ENCODE data around the gene PCGF2.

Gene PCGF2

GRCh38 chr17:38777641-38778250 lies 29.6 kb upstream of the PCGF2 start:
- no peak overlapping the region for H2AFZ ChIP-seq (ENCODE audit: low read depth, low read length)
- no peaks in the 10 kb centered on the region for H3K27me3 ChIP-seq (ENCODE audit: insufficient read depth, low read length)
- no peak overlapping the region for H3K4me3 ChIP-seq (ENCODE audit: low read length)
- peaks cover 87% of the 10 kb centered on the region for H3K36me3 ChIP-seq (ENCODE audit: insufficient read depth, low read length)
- no peaks in the 10 kb centered on the region for H3K9me3 ChIP-seq (ENCODE audit: low read length)
- no peaks in the 10 kb centered on the region for H3K4me1 ChIP-seq (ENCODE audit: insufficient read depth, low read length)

DNA sequence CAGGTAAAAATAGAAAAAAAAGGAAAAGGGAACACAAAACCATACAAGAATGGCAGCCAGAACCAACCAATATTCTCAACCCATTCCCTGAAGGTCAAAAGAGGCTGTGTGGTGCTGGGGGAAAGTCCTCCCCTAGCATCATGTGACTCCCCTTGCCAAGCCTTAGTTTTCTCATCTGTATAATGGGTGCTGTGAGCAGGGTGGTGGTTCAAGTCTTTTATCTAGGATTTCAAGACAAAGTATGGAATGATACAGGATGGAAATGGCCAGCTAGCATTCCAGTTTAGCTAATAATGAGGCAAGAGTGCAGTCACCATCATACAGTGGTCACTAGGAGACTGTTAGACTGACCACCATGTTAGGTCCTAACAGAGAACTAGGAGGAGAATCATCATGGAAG lies 25.1 kb upstream of the PCGF2 start:
- Histone ChIP-seq H3K27me3 (ENCODE audit: insufficient read depth, low read length) (no peaks in the 10 kb centered on the region), H2AFZ (ENCODE audit: low read depth, low read length) (no peak overlapping the region), H3K9me3 (ENCODE audit: low read length) (no peaks in the 10 kb centered on the region), H3K4me1 (ENCODE audit: insufficient read depth, low read length) (no peaks in the 10 kb centered on the region), H3K4me3 (ENCODE audit: low read length) (no peak overlapping the region), H3K36me3 (ENCODE audit: insufficient read depth, low read length) (peaks cover 91% of the 10 kb centered on the region)

- H3K36me3 ChIP-seq (ENCODE audit: insufficient read depth, low read length): peaks cover 97% of the 10 kb centered on the region
- H3K4me1 ChIP-seq (ENCODE audit: insufficient read depth, low read length): no peaks in the 10 kb centered on the region
- H3K9me3 ChIP-seq (ENCODE audit: low read length): no peaks in the 10 kb centered on the region
- H2AFZ ChIP-seq (ENCODE audit: low read depth, low read length): no peak overlapping the region
- H3K27me3 ChIP-seq (ENCODE audit: insufficient read depth, low read length): no peaks in the 10 kb centered on the region
- H3K4me3 ChIP-seq (ENCODE audit: low read length): no peak overlapping the region
Observed at GRCh38 chr17:38768417-38768816, 20.3 kb upstream of the PCGF2 start.

- Histone ChIP-seq H3K9me3 (ENCODE audit: low read length) (no peaks in the 10 kb centered on the region), H3K4me1 (ENCODE audit: insufficient read depth, low read length) (no peaks in the 10 kb centered on the region), H3K36me3 (ENCODE audit: insufficient read depth, low read length) (peaks cover 89% of the 10 kb centered on the region), H3K27me3 (ENCODE audit: insufficient read depth, low read length) (no peaks in the 10 kb centered on the region), H2AFZ (ENCODE audit: low read depth, low read length) (no peak overlapping the region), H3K4me3 (ENCODE audit: low read length) (no peak overlapping the region)
Observed at GRCh38 chr17:38766341-38766740, 18.2 kb upstream of the PCGF2 start.

DNA sequence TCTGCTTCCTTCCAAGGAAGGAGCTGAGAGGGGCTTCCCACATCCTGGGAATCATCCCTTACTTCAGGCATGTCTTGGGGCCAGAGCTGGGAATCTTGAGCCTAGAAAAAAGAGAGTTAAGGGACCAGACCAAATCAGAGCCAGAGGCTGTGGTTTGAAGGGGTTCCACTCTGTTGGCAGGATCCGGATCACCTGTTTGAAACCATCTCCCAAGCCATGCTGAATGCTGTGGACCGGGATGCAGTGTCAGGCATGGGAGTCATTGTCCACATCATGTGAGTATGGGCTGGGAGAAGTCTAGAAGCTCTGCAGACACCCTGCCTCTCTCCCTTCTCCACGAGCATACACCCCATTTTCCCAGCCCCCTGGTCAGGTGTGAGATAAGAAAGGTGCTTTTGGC lies 14.1 kb upstream of the PCGF2 start:
- Histone ChIP-seq H3K4me3 (ENCODE audit: low read length) (no peak overlapping the region), H3K27me3 (ENCODE audit: insufficient read depth, low read length) (no peaks in the 10 kb centered on the region), H2AFZ (ENCODE audit: low read depth, low read length) (no peak overlapping the region), H3K4me1 (ENCODE audit: insufficient read depth, low read length) (no peaks in the 10 kb centered on the region), H3K36me3 (ENCODE audit: insufficient read depth, low read length) (peaks cover 75% of the 10 kb centered on the region), H3K9me3 (ENCODE audit: low read length) (no peaks in the 10 kb centered on the region)

- Histone ChIP-seq H3K9me3 (ENCODE audit: low read length) (no peaks in the 10 kb centered on the region), H2AFZ (ENCODE audit: low read depth, low read length) (no peak overlapping the region), H3K27me3 (ENCODE audit: insufficient read depth, low read length) (no peaks in the 10 kb centered on the region), H3K4me3 (ENCODE audit: low read length) (no peak overlapping the region), H3K36me3 (ENCODE audit: insufficient read depth, low read length) (peaks cover 69% of the 10 kb centered on the region), H3K4me1 (ENCODE audit: insufficient read depth, low read length) (no peaks in the 10 kb centered on the region)
Observed at GRCh38 chr17:38761612-38762011, 13.5 kb upstream of the PCGF2 start.

- Histone ChIP-seq H3K4me1 (ENCODE audit: insufficient read depth, low read length) (peaks cover 21% of the 10 kb centered on the region), H3K9me3 (ENCODE audit: low read length) (no peaks in the 10 kb centered on the region), H3K36me3 (ENCODE audit: insufficient read depth, low read length) (peaks cover 18% of the 10 kb centered on the region), H2AFZ (ENCODE audit: low read depth, low read length) (no peak overlapping the region), H3K27me3 (ENCODE audit: insufficient read depth, low read length) (no peaks in the 10 kb centered on the region), H3K4me3 (ENCODE audit: low read length) (peak overlapping the region; percentile 67)
Observed at GRCh38 chr17:38753071-38753506, 5.0 kb upstream of the PCGF2 start.

- peak within 1 kb of the TSS; percentile 67 for H3K4me3 ChIP-seq (ENCODE audit: low read length)
- H3K9me3 ChIP-seq (ENCODE audit: low read length): no peaks in the 10 kb centered on the region
- H3K36me3 ChIP-seq (ENCODE audit: insufficient read depth, low read length): peaks cover 15% of the 10 kb centered on the region
- no peaks in the 10 kb centered on the region for H3K27me3 ChIP-seq (ENCODE audit: insufficient read depth, low read length)
- peak within 1 kb of the TSS; percentile 35 for H2AFZ ChIP-seq (ENCODE audit: low read depth, low read length)
- peaks cover 21% of the 10 kb centered on the region for H3K4me1 ChIP-seq (ENCODE audit: insufficient read depth, low read length)
Observed at GRCh38 chr17:38752308-38753070, 4.4 kb upstream of the PCGF2 start, which contains the start of gene PSMB3. Gene PSMB3, plus strand, starts transcription at chr17:38752741. Its CDS starts 86 bp downstream, at chr17:38752827.

DNA sequence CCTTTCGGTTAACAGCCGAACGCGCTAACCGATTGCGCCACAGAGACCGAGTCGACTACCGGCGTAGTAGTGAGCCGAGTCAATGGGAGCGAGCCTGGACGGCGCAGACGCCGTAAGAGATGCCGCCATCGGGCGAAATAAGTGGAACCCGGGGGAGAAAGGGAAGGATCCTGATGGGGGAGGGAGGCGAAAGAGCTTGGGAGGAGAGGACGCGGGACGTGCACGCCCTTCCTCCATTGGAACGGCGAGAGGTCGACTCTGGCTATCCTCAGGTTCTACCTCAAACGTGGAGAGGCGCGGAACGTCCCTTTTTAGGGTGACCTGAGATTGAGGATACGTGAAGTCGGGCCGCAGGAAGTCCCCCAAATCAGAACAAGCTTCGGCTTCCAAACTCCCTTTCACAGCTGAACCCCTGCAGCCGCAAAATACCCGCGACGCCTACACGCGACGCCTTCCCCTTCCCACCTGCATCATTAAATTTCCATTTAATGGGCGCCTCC lies 3.7 kb upstream of the PCGF2 start:
- H3K4me1 ChIP-seq (ENCODE audit: insufficient read depth, low read length): peaks cover 24% of the 10 kb centered on the region
- peaks cover 15% of the 10 kb centered on the region for H3K36me3 ChIP-seq (ENCODE audit: insufficient read depth, low read length)
- H3K4me3 ChIP-seq (ENCODE audit: low read length): peak overlapping the region; percentile 67
- peak overlapping the region; percentile 35 for H2AFZ ChIP-seq (ENCODE audit: low read depth, low read length)
- no peaks in the 10 kb centered on the region for H3K27me3 ChIP-seq (ENCODE audit: insufficient read depth, low read length)
- H3K9me3 ChIP-seq (ENCODE audit: low read length): no peaks in the 10 kb centered on the region

DNA sequence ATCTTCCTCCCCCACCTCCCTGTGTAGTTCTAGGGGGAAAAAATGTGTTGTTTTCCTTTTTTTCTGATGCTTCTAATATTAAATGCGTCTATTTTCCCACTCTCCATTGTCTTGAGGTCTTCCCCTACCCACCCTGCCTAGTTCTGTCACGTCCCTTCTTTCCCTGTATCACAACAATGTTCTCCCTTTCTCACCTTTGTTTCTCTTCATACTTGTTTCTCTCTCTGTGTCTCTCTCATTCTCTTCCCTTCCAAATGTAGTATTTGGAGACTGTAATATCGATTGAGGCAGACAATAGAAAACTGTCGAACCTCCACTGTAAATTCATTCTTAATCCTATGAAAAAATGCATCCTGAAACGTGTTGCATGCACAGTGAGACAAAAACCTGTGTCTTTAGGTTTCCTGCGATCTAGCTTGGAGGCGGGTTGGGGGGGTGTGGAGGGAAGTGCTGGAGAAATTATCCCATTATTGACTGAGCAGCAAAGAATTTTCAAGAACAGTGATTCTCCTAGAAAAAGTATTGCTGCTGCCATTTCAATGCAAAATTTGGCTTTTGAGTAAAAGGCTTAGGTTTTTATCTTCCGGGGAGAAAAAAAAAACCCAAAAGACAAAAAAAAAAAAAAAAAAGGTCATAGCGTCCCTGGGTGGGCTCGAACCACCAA lies 3.1 kb upstream of the PCGF2 start:
- peaks cover 30% of the 10 kb centered on the region for H3K4me1 ChIP-seq (ENCODE audit: insufficient read depth, low read length)
- H3K4me3 ChIP-seq (ENCODE audit: low read length): peak overlapping the region; percentile 67
- peaks cover 12% of the 10 kb centered on the region for H3K36me3 ChIP-seq (ENCODE audit: insufficient read depth, low read length)
- no peak overlapping the region for H2AFZ ChIP-seq (ENCODE audit: low read depth, low read length)
- no peaks in the 10 kb centered on the region for H3K27me3 ChIP-seq (ENCODE audit: insufficient read depth, low read length)
- H3K9me3 ChIP-seq (ENCODE audit: low read length): no peaks in the 10 kb centered on the region

DNA sequence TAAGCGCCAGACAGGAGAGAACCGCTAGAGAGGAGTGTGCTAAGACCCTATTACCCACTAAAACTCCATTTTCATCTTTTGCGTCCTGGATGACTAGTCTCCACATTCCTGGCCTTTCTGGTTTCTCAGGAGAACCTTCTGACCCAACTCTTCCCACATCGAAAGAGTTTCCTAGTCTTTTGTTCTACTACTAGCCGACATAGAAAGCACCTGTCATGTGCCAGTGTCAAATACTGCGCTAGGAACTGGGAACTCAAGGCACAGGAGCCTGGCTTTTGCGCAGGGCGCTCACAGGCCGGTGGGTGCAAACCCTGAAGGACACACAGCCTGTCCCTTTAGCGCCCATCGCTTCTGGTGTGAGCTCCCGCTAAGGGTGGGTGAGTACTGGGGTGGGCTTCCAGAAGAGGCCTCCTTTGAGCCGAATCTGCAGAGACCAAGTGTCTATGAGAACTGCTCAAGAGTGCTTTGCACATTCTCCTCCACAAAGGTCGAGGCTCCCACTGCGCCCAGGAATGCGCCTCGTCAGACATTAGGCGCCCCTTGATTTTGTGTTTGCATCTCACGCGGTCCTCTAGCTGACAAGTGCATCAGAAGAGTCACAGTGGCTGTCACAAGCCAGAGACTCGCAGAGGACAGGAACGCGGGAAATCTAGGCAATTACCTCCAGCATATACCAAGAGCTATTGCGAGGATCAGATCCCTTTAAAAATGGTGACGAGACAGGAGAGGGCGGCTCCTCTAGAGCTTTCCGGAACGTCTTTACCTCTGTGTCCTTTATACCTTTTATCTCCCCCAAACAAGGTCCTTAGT lies 2.4 kb upstream of the PCGF2 start:
- no peaks in the 10 kb centered on the region for H3K27me3 ChIP-seq (ENCODE audit: insufficient read depth, low read length)
- H3K9me3 ChIP-seq (ENCODE audit: low read length): no peaks in the 10 kb centered on the region
- H3K4me1 ChIP-seq (ENCODE audit: insufficient read depth, low read length): peaks cover 37% of the 10 kb centered on the region
- H3K36me3 ChIP-seq (ENCODE audit: insufficient read depth, low read length): peaks cover 5% of the 10 kb centered on the region
- H3K4me3 ChIP-seq (ENCODE audit: low read length): peak overlapping the region; percentile 67
- peak overlapping the region; percentile 38 for H2AFZ ChIP-seq (ENCODE audit: low read depth, low read length)

DNA sequence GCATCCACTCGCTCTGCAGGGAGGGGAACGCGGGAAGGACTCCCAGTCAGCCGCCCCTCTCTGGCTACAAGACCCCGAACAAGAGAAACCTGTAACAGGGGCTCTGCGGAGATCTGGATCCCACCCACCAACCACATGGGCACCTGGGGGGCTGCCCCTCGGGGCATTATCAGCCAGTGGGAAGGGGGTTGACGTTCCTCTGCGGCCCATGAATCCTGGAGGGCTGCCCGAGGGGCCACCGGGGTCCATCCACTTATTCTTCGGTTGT lies 1.8 kb upstream of the PCGF2 start:
- H2AFZ ChIP-seq (ENCODE audit: low read depth, low read length): peak overlapping the region; percentile 38
- H3K36me3 ChIP-seq (ENCODE audit: insufficient read depth, low read length): peaks cover 5% of the 10 kb centered on the region
- peaks cover 40% of the 10 kb centered on the region for H3K4me1 ChIP-seq (ENCODE audit: insufficient read depth, low read length)
- H3K4me3 ChIP-seq (ENCODE audit: low read length): peak overlapping the region; percentile 67
- no peaks in the 10 kb centered on the region for H3K27me3 ChIP-seq (ENCODE audit: insufficient read depth, low read length)
- H3K9me3 ChIP-seq (ENCODE audit: low read length): no peaks in the 10 kb centered on the region

Data from neuron (in vitro differentiated cells).